HepG2 (cell line): ENCODE results near the gene LAG3. TPM values are rescaled to one million over a fixed set of nuclear protein-coding genes. Genes with fewer than 3 reads are reported as not detected.

ENCODE experiments used
- ZNF513 ChIP-seq: sonication (generic); formaldehyde crosslinking; conservative IDR thresholded peaks from 2 replicates; pipeline ENCODE4 v1.5.0; 2020; ENCODE audit warnings: missing genetic modification reagents
- ZUFSP ChIP-seq: sonication (generic); formaldehyde crosslinking; IDR thresholded peaks from 2 replicates; pipeline ENCODE4 v1.9.0; 2021; ENCODE audit warnings: missing genetic modification reagents, mild to moderate bottlenecking, borderline replicate concordance
- polyA plus RNA-seq, 8 experiments: library from polyadenylated mRNA; depleted of rRNA in 3 of 8; stranded (reverse) in 7 of 8; unstranded in 1 of 8; fragments of >200 nt; fragmentation: Illumina TruSeq in 4 of 8; extraction: Trizol in 4 of 8; gene quantifications; 2 replicates each; pipeline versions ENCODE4 v1.2.1 to v1.2.3, GENCODE V29; 2011 to 2016; ENCODE audit warnings: low read depth in 4 of 8, missing spikeins in 1 of 8, mixed read lengths in 1 of 8; ENCODE audit not compliant: insufficient read depth in 1 of 8
- total RNA-seq, 5 experiments: library from RNA; depleted of rRNA; stranded (reverse); fragments of >200 nt; fragmentation: Illumina TruSeq; extraction: Trizol; gene quantifications; 2 replicates each; pipeline ENCODE4 v1.2.3, GENCODE V29; 2016; ENCODE audit warnings: low read depth in 1 of 5
- TF ChIP-seq, protein P1 (sequence below): sonication (generic); formaldehyde crosslinking; IDR thresholded peaks from 2 replicates; pipeline ENCODE4 v1.4.0; 2020; ENCODE audit warnings: mild to moderate bottlenecking, missing genetic modification reagents
- TF ChIP-seq, protein P2 (sequence below): sonication (generic); formaldehyde crosslinking; IDR thresholded peaks from 2 replicates; pipeline ENCODE4 v1.4.0; 2020; ENCODE audit warnings: missing genetic modification reagents
- TF ChIP-seq, protein P3 (sequence below): sonication (generic); formaldehyde crosslinking; IDR thresholded peaks from 2 replicates; pipeline ENCODE4 v1.8.1; 2023; ENCODE audit warnings: mild to moderate bottlenecking, missing genetic modification reagents
- TF ChIP-seq, protein P4 (sequence below): fragments of 450-650 bp; IDR thresholded peaks from 2 replicates; pipeline ENCODE4 v1.6.1; 2017
- TF ChIP-seq, protein P5 (sequence below): sonication (generic); formaldehyde crosslinking; IDR thresholded peaks from 2 replicates; pipeline ENCODE4 v1.4.0; 2020; ENCODE audit warnings: mild to moderate bottlenecking, missing genetic modification reagents
- TF ChIP-seq, protein P6 (sequence below): fragments of 450-650 bp; IDR thresholded peaks from 2 replicates; pipeline ENCODE4 v1.6.1; 2017; ENCODE audit warnings: mild to moderate bottlenecking

Gene LAG3
- total and polyA plus RNA-seq, 2 of the 13 experiments (the other 11 are each of a cell fraction or from before 2014, with no cell fraction given), result 0.11 to 0.26 TPM

GRCh38 chr12:6767353-6768319 is 4.7 kb upstream of the LAG3 start (continued):
- TF ChIP-seq, protein P1, sequence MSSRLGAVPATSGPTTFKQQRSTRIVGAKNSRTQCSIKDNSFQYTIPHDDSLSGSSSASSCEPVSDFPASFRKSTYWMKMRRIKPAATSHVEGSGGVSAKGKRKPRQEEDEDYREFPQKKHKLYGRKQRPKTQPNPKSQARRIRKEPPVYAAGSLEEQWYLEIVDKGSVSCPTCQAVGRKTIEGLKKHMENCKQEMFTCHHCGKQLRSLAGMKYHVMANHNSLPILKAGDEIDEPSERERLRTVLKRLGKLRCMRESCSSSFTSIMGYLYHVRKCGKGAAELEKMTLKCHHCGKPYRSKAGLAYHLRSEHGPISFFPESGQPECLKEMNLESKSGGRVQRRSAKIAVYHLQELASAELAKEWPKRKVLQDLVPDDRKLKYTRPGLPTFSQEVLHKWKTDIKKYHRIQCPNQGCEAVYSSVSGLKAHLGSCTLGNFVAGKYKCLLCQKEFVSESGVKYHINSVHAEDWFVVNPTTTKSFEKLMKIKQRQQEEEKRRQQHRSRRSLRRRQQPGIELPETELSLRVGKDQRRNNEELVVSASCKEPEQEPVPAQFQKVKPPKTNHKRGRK (CRISPR knock-in tag), result no peak
- TF ChIP-seq, protein P2, sequence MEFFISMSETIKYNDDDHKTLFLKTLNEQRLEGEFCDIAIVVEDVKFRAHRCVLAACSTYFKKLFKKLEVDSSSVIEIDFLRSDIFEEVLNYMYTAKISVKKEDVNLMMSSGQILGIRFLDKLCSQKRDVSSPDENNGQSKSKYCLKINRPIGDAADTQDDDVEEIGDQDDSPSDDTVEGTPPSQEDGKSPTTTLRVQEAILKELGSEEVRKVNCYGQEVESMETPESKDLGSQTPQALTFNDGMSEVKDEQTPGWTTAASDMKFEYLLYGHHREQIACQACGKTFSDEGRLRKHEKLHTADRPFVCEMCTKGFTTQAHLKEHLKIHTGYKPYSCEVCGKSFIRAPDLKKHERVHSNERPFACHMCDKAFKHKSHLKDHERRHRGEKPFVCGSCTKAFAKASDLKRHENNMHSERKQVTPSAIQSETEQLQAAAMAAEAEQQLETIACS (CRISPR knock-in tag), result no peak
- TF ChIP-seq, protein P3, sequence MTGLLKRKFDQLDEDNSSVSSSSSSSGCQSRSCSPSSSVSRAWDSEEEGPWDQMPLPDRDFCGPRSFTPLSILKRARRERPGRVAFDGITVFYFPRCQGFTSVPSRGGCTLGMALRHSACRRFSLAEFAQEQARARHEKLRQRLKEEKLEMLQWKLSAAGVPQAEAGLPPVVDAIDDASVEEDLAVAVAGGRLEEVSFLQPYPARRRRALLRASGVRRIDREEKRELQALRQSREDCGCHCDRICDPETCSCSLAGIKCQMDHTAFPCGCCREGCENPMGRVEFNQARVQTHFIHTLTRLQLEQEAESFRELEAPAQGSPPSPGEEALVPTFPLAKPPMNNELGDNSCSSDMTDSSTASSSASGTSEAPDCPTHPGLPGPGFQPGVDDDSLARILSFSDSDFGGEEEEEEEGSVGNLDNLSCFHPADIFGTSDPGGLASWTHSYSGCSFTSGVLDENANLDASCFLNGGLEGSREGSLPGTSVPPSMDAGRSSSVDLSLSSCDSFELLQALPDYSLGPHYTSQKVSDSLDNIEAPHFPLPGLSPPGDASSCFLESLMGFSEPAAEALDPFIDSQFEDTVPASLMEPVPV (CRISPR knock-in tag), result no peak
- TF ChIP-seq, protein P4, sequence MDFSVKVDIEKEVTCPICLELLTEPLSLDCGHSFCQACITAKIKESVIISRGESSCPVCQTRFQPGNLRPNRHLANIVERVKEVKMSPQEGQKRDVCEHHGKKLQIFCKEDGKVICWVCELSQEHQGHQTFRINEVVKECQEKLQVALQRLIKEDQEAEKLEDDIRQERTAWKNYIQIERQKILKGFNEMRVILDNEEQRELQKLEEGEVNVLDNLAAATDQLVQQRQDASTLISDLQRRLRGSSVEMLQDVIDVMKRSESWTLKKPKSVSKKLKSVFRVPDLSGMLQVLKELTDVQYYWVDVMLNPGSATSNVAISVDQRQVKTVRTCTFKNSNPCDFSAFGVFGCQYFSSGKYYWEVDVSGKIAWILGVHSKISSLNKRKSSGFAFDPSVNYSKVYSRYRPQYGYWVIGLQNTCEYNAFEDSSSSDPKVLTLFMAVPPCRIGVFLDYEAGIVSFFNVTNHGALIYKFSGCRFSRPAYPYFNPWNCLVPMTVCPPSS, result no peak
- TF ChIP-seq, protein P5, sequence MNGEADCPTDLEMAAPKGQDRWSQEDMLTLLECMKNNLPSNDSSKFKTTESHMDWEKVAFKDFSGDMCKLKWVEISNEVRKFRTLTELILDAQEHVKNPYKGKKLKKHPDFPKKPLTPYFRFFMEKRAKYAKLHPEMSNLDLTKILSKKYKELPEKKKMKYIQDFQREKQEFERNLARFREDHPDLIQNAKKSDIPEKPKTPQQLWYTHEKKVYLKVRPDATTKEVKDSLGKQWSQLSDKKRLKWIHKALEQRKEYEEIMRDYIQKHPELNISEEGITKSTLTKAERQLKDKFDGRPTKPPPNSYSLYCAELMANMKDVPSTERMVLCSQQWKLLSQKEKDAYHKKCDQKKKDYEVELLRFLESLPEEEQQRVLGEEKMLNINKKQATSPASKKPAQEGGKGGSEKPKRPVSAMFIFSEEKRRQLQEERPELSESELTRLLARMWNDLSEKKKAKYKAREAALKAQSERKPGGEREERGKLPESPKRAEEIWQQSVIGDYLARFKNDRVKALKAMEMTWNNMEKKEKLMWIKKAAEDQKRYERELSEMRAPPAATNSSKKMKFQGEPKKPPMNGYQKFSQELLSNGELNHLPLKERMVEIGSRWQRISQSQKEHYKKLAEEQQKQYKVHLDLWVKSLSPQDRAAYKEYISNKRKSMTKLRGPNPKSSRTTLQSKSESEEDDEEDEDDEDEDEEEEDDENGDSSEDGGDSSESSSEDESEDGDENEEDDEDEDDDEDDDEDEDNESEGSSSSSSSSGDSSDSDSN, result peak; percentile 72
- TF ChIP-seq, protein P6, sequence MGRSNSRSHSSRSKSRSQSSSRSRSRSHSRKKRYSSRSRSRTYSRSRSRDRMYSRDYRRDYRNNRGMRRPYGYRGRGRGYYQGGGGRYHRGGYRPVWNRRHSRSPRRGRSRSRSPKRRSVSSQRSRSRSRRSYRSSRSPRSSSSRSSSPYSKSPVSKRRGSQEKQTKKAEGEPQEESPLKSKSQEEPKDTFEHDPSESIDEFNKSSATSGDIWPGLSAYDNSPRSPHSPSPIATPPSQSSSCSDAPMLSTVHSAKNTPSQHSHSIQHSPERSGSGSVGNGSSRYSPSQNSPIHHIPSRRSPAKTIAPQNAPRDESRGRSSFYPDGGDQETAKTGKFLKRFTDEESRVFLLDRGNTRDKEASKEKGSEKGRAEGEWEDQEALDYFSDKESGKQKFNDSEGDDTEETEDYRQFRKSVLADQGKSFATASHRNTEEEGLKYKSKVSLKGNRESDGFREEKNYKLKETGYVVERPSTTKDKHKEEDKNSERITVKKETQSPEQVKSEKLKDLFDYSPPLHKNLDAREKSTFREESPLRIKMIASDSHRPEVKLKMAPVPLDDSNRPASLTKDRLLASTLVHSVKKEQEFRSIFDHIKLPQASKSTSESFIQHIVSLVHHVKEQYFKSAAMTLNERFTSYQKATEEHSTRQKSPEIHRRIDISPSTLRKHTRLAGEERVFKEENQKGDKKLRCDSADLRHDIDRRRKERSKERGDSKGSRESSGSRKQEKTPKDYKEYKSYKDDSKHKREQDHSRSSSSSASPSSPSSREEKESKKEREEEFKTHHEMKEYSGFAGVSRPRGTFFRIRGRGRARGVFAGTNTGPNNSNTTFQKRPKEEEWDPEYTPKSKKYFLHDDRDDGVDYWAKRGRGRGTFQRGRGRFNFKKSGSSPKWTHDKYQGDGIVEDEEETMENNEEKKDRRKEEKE, result no peak
- TF ChIP-seq ZUFSP (CRISPR knock-in tag), result no peak
- TF ChIP-seq ZNF513 (CRISPR knock-in tag), result no peak
